ENCODE measurements around the gene HECA. TPM values are rescaled to one million over a fixed set of nuclear protein-coding genes. Genes with fewer than 3 reads are reported as not detected.
"Not testable (repeated sequence)": the region's sequence is repeated elsewhere in the genome, so short reads cannot be mapped to it uniquely, and the experiment has no call there.

The HECA gene
- total RNA-seq = 39.7 TPM

GRCh38 chr6:139134817-139135577 is at the start of gene HECA:
Gene HECA (plus strand): TSS chr6:139135080. CDS start chr6:139135397, 317 bp downstream.
- DNase-seq = peak; percentile 92

GRCh38 chr6:139091826-139092225 is 43.1 kb upstream of the HECA start:
- DNase-seq = no peak

GRCh38 chr6:139099984-139100383 is 34.9 kb upstream of the HECA start:
- no peak for DNase-seq

- no peak for DNase-seq
Observed at GRCh38 chr6:139107051-139107450, 27.8 kb upstream of the HECA start.

- no peak for DNase-seq
Observed at GRCh38 chr6:139108378-139108777, 26.5 kb upstream of the HECA start.

GRCh38 chr6:139109558-139109957 is 25.3 kb upstream of the HECA start:
- no peak for DNase-seq

- no peak for DNase-seq
Observed at GRCh38 chr6:139112146-139112545, 22.7 kb upstream of the HECA start.

- DNase-seq = no peak
Observed at GRCh38 chr6:139112561-139112960, 22.3 kb upstream of the HECA start.

GRCh38 chr6:139114746-139115145 is 20.1 kb upstream of the HECA start:
- no peak for DNase-seq

- DNase-seq = no peak
Observed at GRCh38 chr6:139115989-139116758, 18.7 kb upstream of the HECA start.

GRCh38 chr6:139117734-139118133 is 17.1 kb upstream of the HECA start:
- no peak for DNase-seq

GRCh38 chr6:139119552-139119951 is 15.3 kb upstream of the HECA start:
- no peak for DNase-seq

GRCh38 chr6:139122823-139123222 is 12.1 kb upstream of the HECA start:
- not testable (repeated sequence) for DNase-seq

GRCh38 chr6:139124887-139125672 is 9.8 kb upstream of the HECA start:
- DNase-seq = peak; percentile 28

- no peak for DNase-seq
Observed at GRCh38 chr6:139126255-139126654, 8.6 kb upstream of the HECA start.

GRCh38 chr6:139126931-139127330 is 7.9 kb upstream of the HECA start:
- DNase-seq = no peak

- no peak for DNase-seq
Observed at GRCh38 chr6:139129284-139129683, 5.6 kb upstream of the HECA start.

GRCh38 chr6:139131736-139132280 is 3.1 kb upstream of the HECA start:
- DNase-seq = no peak

GRCh38 chr6:139133262-139134063 is 1.4 kb upstream of the HECA start:
- no peak for DNase-seq

GRCh38 chr6:139134064-139134395 is 850 bp upstream of the HECA start:
- DNase-seq = no peak

All from skin of body (tissue), 2 donors.